HepG2 (cell line): Measurements from ENCODE around the gene SIGLEC1. TPM values are rescaled to one million over a fixed set of nuclear protein-coding genes. Genes with fewer than 3 reads are reported as not detected.

ENCODE experiments used
- ATF3 ChIP-seq: sonication (generic); formaldehyde crosslinking; IDR thresholded peaks from 2 replicates; pipeline ENCODE4 v1.4.0; 2020; ENCODE audit warnings: missing genetic modification reagents
- ATF7-NPFF ChIP-seq: sonication (generic); formaldehyde crosslinking; IDR thresholded peaks from 2 replicates; pipeline ENCODE4 v1.8.1; 2023; ENCODE audit warnings: mild to moderate bottlenecking, low read depth, missing genetic modification reagents, moderate library complexity
- CERS6 ChIP-seq: sonication (generic); formaldehyde crosslinking; IDR thresholded peaks from 2 replicates; pipeline ENCODE4 v1.5.0; 2020; ENCODE audit warnings: missing genetic modification reagents
- ZBTB40 ChIP-seq, 2 experiments: fragments of 450-650 bp in 1 of 2; sonication (generic) in 1 of 2; formaldehyde crosslinking in 1 of 2; IDR thresholded peaks; 2 replicates each; pipeline versions ENCODE4 v1.6.1 to v1.8.0; 2016 to 2022; ENCODE audit warnings: antibody characterized with exemption in 1 of 2, mild to moderate bottlenecking in 1 of 2, missing genetic modification reagents in 1 of 2
- ZNF407 ChIP-seq: sonication (generic); formaldehyde crosslinking; IDR thresholded peaks from one replicate; pipeline ENCODE4 v1.5.1; 2020; ENCODE audit warnings: mild to moderate bottlenecking, missing genetic modification reagents; ENCODE audit errors: not compliant biosample characterization
- ZNF550 ChIP-seq: sonication (generic); formaldehyde crosslinking; IDR thresholded peaks from 2 replicates; pipeline ENCODE4 v1.4.0; 2020; ENCODE audit warnings: mild to moderate bottlenecking, missing genetic modification reagents, borderline replicate concordance
- ZNF747 ChIP-seq: sonication (generic); formaldehyde crosslinking; IDR thresholded peaks from 2 replicates; pipeline ENCODE4 v1.8.1; 2023; ENCODE audit warnings: missing genetic modification reagents, mild to moderate bottlenecking, borderline replicate concordance
- polyA plus RNA-seq, 8 experiments: library from polyadenylated mRNA; depleted of rRNA in 3 of 8; stranded (reverse) in 7 of 8; unstranded in 1 of 8; fragments of >200 nt; fragmentation: Illumina TruSeq in 4 of 8; extraction: Trizol in 4 of 8; gene quantifications; 2 replicates each; pipeline versions ENCODE4 v1.2.1 to v1.2.3, GENCODE V29; 2011 to 2016; ENCODE audit warnings: low read depth in 4 of 8, missing spikeins in 1 of 8, mixed read lengths in 1 of 8; ENCODE audit not compliant: insufficient read depth in 1 of 8
- total RNA-seq, 5 experiments: library from RNA; depleted of rRNA; stranded (reverse); fragments of >200 nt; fragmentation: Illumina TruSeq; extraction: Trizol; gene quantifications; 2 replicates each; pipeline ENCODE4 v1.2.3, GENCODE V29; 2016; ENCODE audit warnings: low read depth in 1 of 5

SIGLEC1 gene
- total and polyA plus RNA-seq, 2 of the 13 experiments (the other 11 are each of a cell fraction or from before 2014, with no cell fraction given) = 0.01 TPM; not detected in 1

- no peak for TF ChIP-seq ZBTB40 (IDR thresholded peaks at IDR 0.05)
- TF ChIP-seq ZBTB40 (CRISPR knock-in tag; IDR thresholded peaks at IDR 0.05) = no peak
- peak; percentile 62 for TF ChIP-seq ATF3 (CRISPR knock-in tag)
- peak; percentile 42; the same call in 1 of the 2 replicates for TF ChIP-seq ZNF550 (CRISPR knock-in tag)
- TF ChIP-seq ATF7-NPFF (CRISPR knock-in tag) = peak; percentile 93
- TF ChIP-seq ZNF407 (CRISPR knock-in tag) = peak; percentile 37
- 0 out of 2 replicates have a peak, but pooled peaks have one; percentile 16 for TF ChIP-seq ZNF747 (CRISPR knock-in tag)
- TF ChIP-seq CERS6 (CRISPR knock-in tag) = no peak
Measured at GRCh38 chr20:3749689-3750531, 37.5 kb upstream of the SIGLEC1 start (continued).
